PC-9 (cell line): ENCODE results near the gene ST6GALNAC3. TPM values are rescaled to one million over a fixed set of nuclear protein-coding genes. Genes with fewer than 3 reads are reported as not detected.

ENCODE experiments used
- BruUV-seq: library from RNA; stranded (reverse); fragments of 400-500 nt; replicated peaks from 2 replicates; lab custom pipeline; 2021; lab: Mats Ljungman, UMichigan
- CTCF ChIA-PET: fragments of 300-600 bp; sonication (Branson Sonifier 250); formaldehyde crosslinking; loops from one replicate; lab custom pipeline; 2022; ENCODE audit warnings: antibody characterized with exemption; lab: Charles Lee
- POLR2A ChIA-PET: fragments of 300-600 bp; sonication (Branson Sonifier 250); formaldehyde crosslinking; loops from one replicate; lab custom pipeline; 2022; ENCODE audit warnings: antibody characterized with exemption; ENCODE audit not compliant: unreplicated experiment; lab: Charles Lee
- DNase-seq, 2 experiments: peaks; one replicate each; pipeline versions ENCODE4 v3.0.0 to v3.0.0-alpha.2; 2015 to 2022; ENCODE audit warnings: mixed read lengths in 1 of 2
- H2AFZ ChIP-seq: fragments of 200-600 bp; sonication (generic); 2 replicates; pipeline ENCODE4 v1.8.1; 2017; ENCODE audit warnings: antibody characterized with exemption
- H3F3A ChIP-seq: fragments of 200-600 bp; sonication (generic); 2 replicates; pipeline ENCODE4 v1.8.1; 2017; ENCODE audit warnings: antibody characterized with exemption, mild to moderate bottlenecking, low read depth; ENCODE audit not compliant: insufficient read depth
- H3K27ac ChIP-seq: fragments of 200-600 bp; sonication (generic); 2 replicates; pipeline ENCODE4 v1.6.1; 2016; ENCODE audit warnings: mixed run types
- H3K27me3 ChIP-seq: fragments of 200-600 bp; sonication (generic); 2 replicates; pipeline ENCODE4 v1.6.1; 2016; ENCODE audit warnings: low read depth, mixed run types; ENCODE audit not compliant: insufficient read depth
- H3K36me3 ChIP-seq: fragments of 200-600 bp; sonication (generic); 2 replicates; pipeline ENCODE4 v1.6.1; 2016; ENCODE audit warnings: low read depth, mixed run types
- H3K4me1 ChIP-seq: fragments of 200-600 bp; sonication (generic); replicated peaks from 2 replicates; pipeline ENCODE4 v1.6.1; 2016; ENCODE audit warnings: mixed run types; ENCODE audit not compliant: insufficient read depth
- H3K4me2 ChIP-seq: fragments of 200-600 bp; sonication (generic); 2 replicates; pipeline ENCODE4 v1.6.1; 2017; ENCODE audit warnings: mixed run types
- H3K4me3 ChIP-seq: fragments of 200-600 bp; sonication (generic); 2 replicates; pipeline ENCODE4 v1.6.1; 2016; ENCODE audit warnings: mixed run types
- H3K79me2 ChIP-seq: fragments of 200-600 bp; sonication (generic); 2 replicates; pipeline ENCODE4 v1.6.1; 2017; ENCODE audit warnings: low read depth, mixed run types
- H3K9me2 ChIP-seq: fragments of 200-600 bp; sonication (generic); 2 replicates; pipeline ENCODE4 v1.8.1; 2017; ENCODE audit warnings: mild to moderate bottlenecking; ENCODE audit not compliant: insufficient read depth
- H3K9me3 ChIP-seq: fragments of 200-600 bp; sonication (generic); 2 replicates; pipeline ENCODE4 v1.8.1; 2016; ENCODE audit warnings: low read depth; ENCODE audit not compliant: insufficient read depth
- H4K20me1 ChIP-seq: fragments of 200-600 bp; sonication (generic); 2 replicates; pipeline ENCODE4 v1.8.1; 2017; ENCODE audit not compliant: insufficient read depth
- CTCF ChIP-seq: fragments of 200-600 bp; sonication (generic); conservative IDR thresholded peaks from 2 replicates; pipeline ENCODE4 v1.6.1; 2017; ENCODE audit warnings: mixed run types, antibody characterized with exemption, mild to moderate bottlenecking, moderate library complexity
- EZH2 ChIP-seq: fragments of 200-600 bp; sonication (generic); IDR thresholded peaks from 2 replicates; pipeline ENCODE4 v1.8.0; 2017; ENCODE audit warnings: antibody characterized with exemption, low read depth
- intact Hi-C: fragments of 100-400 bp; cut with micrococcal nuclease; formaldehyde crosslinking; loops from one replicate; pipeline ENCODE4 v1.10.0; 2022; ENCODE audit not compliant: unreplicated experiment
- total RNA-seq: library from RNA; stranded (reverse); gene quantifications from 2 replicates; pipeline ENCODE4 v1.2.3, GENCODE V29; 2021

Gene ST6GALNAC3
- total RNA-seq, 1 experiment from 2014 or later: 0.04 TPM

DNA sequence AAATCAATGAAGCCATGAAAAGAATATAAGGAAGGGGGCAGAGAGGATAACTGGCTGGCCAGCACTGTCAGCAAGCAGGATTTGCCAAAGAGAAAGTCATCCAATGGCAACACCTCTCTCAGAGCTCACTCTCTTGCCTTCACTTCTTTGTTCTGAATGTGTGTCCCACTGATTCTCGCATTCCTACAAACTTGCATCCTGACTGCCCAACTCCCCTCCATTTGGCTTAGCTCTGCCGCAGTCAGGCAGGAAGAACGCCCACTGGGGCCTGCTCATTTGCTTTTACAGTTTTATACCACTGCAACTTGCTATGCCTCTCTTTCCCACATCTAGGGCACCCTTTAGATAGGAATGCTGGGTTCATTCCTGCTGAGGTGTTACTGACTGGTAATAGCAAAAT, 428.6 kb downstream of the ST6GALNAC3 start:
- no peak overlapping the region for H2AFZ ChIP-seq
- TF ChIP-seq EZH2 (no peak), CTCF (no peak)
- no peak overlapping the region for H3K4me2 ChIP-seq
- H3K79me2 ChIP-seq: no peaks in the 10 kb centered on the region
- no peaks in the 10 kb centered on the region for H3K4me1 ChIP-seq
- ChIA-PET CTCF (no interaction called here), POLR2A (no interaction called here)
- H3K27ac ChIP-seq: no peak overlapping the region
- H3K36me3 ChIP-seq: no peaks in the 10 kb centered on the region
- H3K9me3 ChIP-seq: no peaks in the 10 kb centered on the region
- intact Hi-C loops: no loop called here
- no peaks in the 10 kb centered on the region for H3F3A ChIP-seq
- H4K20me1 ChIP-seq: no peaks in the 10 kb centered on the region
- BruUV-seq: no TSS peak
- H3K27me3 ChIP-seq: no peaks in the 10 kb centered on the region
- H3K4me3 ChIP-seq: no peak overlapping the region
- DNase-seq: no peak
- H3K9me2 ChIP-seq: no peaks in the 10 kb centered on the region

GRCh38 chr1:76503736-76504135, 429.2 kb downstream of the ST6GALNAC3 start:
- CTCF ChIA-PET: no interaction called here
- no peak for DNase-seq

GRCh38 chr1:76507376-76507775, 432.8 kb downstream of the ST6GALNAC3 start:
- no peaks in the 10 kb centered on the region for H3K9me3 ChIP-seq
- POLR2A ChIA-PET: no interaction called here
- no peaks in the 10 kb centered on the region for H3K79me2 ChIP-seq
- no peaks in the 10 kb centered on the region for H3K9me2 ChIP-seq
- H3K4me3 ChIP-seq: no peak overlapping the region
- no peaks in the 10 kb centered on the region for H4K20me1 ChIP-seq
- H3K27ac ChIP-seq: no peak overlapping the region
- no peak for DNase-seq
- no peaks in the 10 kb centered on the region for H3K36me3 ChIP-seq
- no peak overlapping the region for H3K4me2 ChIP-seq
- TF ChIP-seq CTCF (no peak), EZH2 (no peak)
- H3K4me1 ChIP-seq: no peaks in the 10 kb centered on the region
- H2AFZ ChIP-seq: no peak overlapping the region
- no peaks in the 10 kb centered on the region for H3F3A ChIP-seq
- intact Hi-C loops: no loop called here
- H3K27me3 ChIP-seq: no peaks in the 10 kb centered on the region
- no TSS peak for BruUV-seq
- CTCF ChIA-PET: no interaction called here

More at GRCh38 chr1:76503736-76504135, 429.2 kb downstream of the ST6GALNAC3 start:
- Histone ChIP-seq H3K4me3 (no peak overlapping the region), H3K27ac (no peak overlapping the region), H3K79me2 (no peaks in the 10 kb centered on the region), H3K36me3 (no peaks in the 10 kb centered on the region), H2AFZ (no peak overlapping the region), H3K9me3 (no peaks in the 10 kb centered on the region), H3K4me2 (no peak overlapping the region), H4K20me1 (no peaks in the 10 kb centered on the region), H3K27me3 (no peaks in the 10 kb centered on the region), H3K9me2 (no peaks in the 10 kb centered on the region), H3K4me1 (no peaks in the 10 kb centered on the region), H3F3A (no peaks in the 10 kb centered on the region)
- POLR2A ChIA-PET: no interaction called here
- TF ChIP-seq EZH2 (no peak), CTCF (no peak)
- intact Hi-C loops: no loop called here
- BruUV-seq: no TSS peak
